Activated naive CD8-positive, alpha-beta T cell treated with anti-CD3 and anti-CD28 coated beads, Interleukin-2, amount 50 U/mL, for 24 hours (primary cell): ENCODE data around the gene HNRNPH1.
"Not testable (repeated sequence)": the region's sequence is repeated elsewhere in the genome, so short reads cannot be mapped to it uniquely, and the experiment has no call there.

ENCODE experiments used
- ATAC-seq: fragments of 150-1000 bp; cut with Tn5 transposase; one replicate; pipeline ENCODE4 v1.10.0; 2021
- DNase-seq: peaks from one replicate; pipeline ENCODE4 v3.0.0; 2021
- H3K27ac Mint-ChIP-seq: one replicate; pipeline ENCODE4 v1.8.0; 2021; ENCODE audit warnings: mild to moderate bottlenecking, mixed read lengths
- H3K27me3 Mint-ChIP-seq: one replicate; pipeline ENCODE4 v1.8.0; 2021; ENCODE audit warnings: mixed read lengths
- H3K36me3 Mint-ChIP-seq: one replicate; pipeline ENCODE4 v1.8.0; 2021; ENCODE audit warnings: low read depth, mixed read lengths
- H3K4me1 Mint-ChIP-seq: one replicate; pipeline ENCODE4 v1.8.0; 2021; ENCODE audit warnings: mixed read lengths
- H3K4me3 Mint-ChIP-seq: one replicate; pipeline ENCODE4 v1.8.0; 2021; ENCODE audit warnings: mild to moderate bottlenecking, moderate library complexity, mixed read lengths
- H3K9me3 Mint-ChIP-seq: one replicate; pipeline ENCODE4 v1.8.0; 2021; ENCODE audit warnings: mixed read lengths

HNRNPH1 gene

GRCh38 chr5:179639296-179639695 lies 15.8 kb upstream of the HNRNPH1 start:
- not testable (repeated sequence) for DNase-seq, H3K27ac Mint-ChIP-seq, H3K9me3 Mint-ChIP-seq, H3K36me3 Mint-ChIP-seq, H3K4me1 Mint-ChIP-seq, ATAC-seq, H3K4me3 Mint-ChIP-seq, H3K27me3 Mint-ChIP-seq

- not testable (repeated sequence) for H3K4me3 Mint-ChIP-seq, H3K36me3 Mint-ChIP-seq
These were observed 11.1 kb upstream of the HNRNPH1 start for GRCh38 chr5:179634370-179635172.

GRCh38 chr5:179633501-179634369 lies 10.3 kb upstream of the HNRNPH1 start:
- not testable (repeated sequence) for ATAC-seq, DNase-seq, H3K36me3 Mint-ChIP-seq

More at GRCh38 chr5:179634370-179635172, 11.1 kb upstream of the HNRNPH1 start:
- peak; percentile 20 for DNase-seq
- not testable (repeated sequence) for H3K27me3 Mint-ChIP-seq, H3K4me1 Mint-ChIP-seq, H3K9me3 Mint-ChIP-seq, H3K27ac Mint-ChIP-seq
- ATAC-seq: peak; percentile 97

GRCh38 chr5:179624841-179625271 lies 1.4 kb upstream of the HNRNPH1 start:
- H3K36me3 Mint-ChIP-seq: peaks cover 38% of the 10 kb centered on the region
- H3K27me3 Mint-ChIP-seq: peaks cover 6% of the 10 kb centered on the region
- peak overlapping the region; percentile 99 for H3K27ac Mint-ChIP-seq
- peaks cover 40% of the 10 kb centered on the region for H3K4me1 Mint-ChIP-seq
- DNase-seq: no peak
- ATAC-seq: no peak
- H3K9me3 Mint-ChIP-seq: no peaks in the 10 kb centered on the region
- peak overlapping the region; percentile 98 for H3K4me3 Mint-ChIP-seq

More at GRCh38 chr5:179633501-179634369, 10.3 kb upstream of the HNRNPH1 start:
- not testable (repeated sequence) for H3K27me3 Mint-ChIP-seq, H3K9me3 Mint-ChIP-seq, H3K4me1 Mint-ChIP-seq, H3K27ac Mint-ChIP-seq
- peak overlapping the region; percentile 59 for H3K4me3 Mint-ChIP-seq

- DNase-seq (peak; percentile 72), ATAC-seq (peak; percentile 62)
- Mint-ChIP-seq H3K27me3 (peaks cover 6% of the 10 kb centered on the region), H3K4me3 (peak overlapping the region; percentile 98), H3K36me3 (peaks cover 43% of the 10 kb centered on the region), H3K27ac (peak overlapping the region; percentile 99), H3K4me1 (peaks cover 45% of the 10 kb centered on the region), H3K9me3 (no peaks in the 10 kb centered on the region)
These were observed 653 bp upstream of the HNRNPH1 start for GRCh38 chr5:179623906-179624741.

GRCh38 chr5:179621551-179622214 lies 1.8 kb downstream of the HNRNPH1 start:
- ATAC-seq (no peak), DNase-seq (no peak)
- Mint-ChIP-seq H3K36me3 (peaks cover 66% of the 10 kb centered on the region), H3K27ac (peak overlapping the region; percentile 99), H3K4me3 (peak overlapping the region; percentile 98), H3K9me3 (no peaks in the 10 kb centered on the region), H3K4me1 (peaks cover 64% of the 10 kb centered on the region), H3K27me3 (peaks cover 6% of the 10 kb centered on the region)

GRCh38 chr5:179620703-179621350 lies 2.6 kb downstream of the HNRNPH1 start:
- Mint-ChIP-seq H3K4me3 (peak overlapping the region; percentile 98), H3K36me3 (peaks cover 74% of the 10 kb centered on the region), H3K4me1 (peaks cover 70% of the 10 kb centered on the region), H3K9me3 (no peaks in the 10 kb centered on the region), H3K27me3 (peaks cover 6% of the 10 kb centered on the region), H3K27ac (peak overlapping the region; percentile 99)
- DNase-seq: no peak
- no peak for ATAC-seq

GRCh38 chr5:179620293-179620692 lies 3.2 kb downstream of the HNRNPH1 start:
- DNase-seq (no peak), ATAC-seq (no peak)
- Mint-ChIP-seq H3K9me3 (no peaks in the 10 kb centered on the region), H3K36me3 (peaks cover 79% of the 10 kb centered on the region), H3K27ac (peak overlapping the region; percentile 99), H3K27me3 (peaks cover 6% of the 10 kb centered on the region), H3K4me1 (peaks cover 73% of the 10 kb centered on the region), H3K4me3 (peak overlapping the region; percentile 98)

- ATAC-seq: no peak
- no peak for DNase-seq
- no peaks in the 10 kb centered on the region for H3K9me3 Mint-ChIP-seq
- peaks cover 83% of the 10 kb centered on the region for H3K36me3 Mint-ChIP-seq
- peaks cover 6% of the 10 kb centered on the region for H3K27me3 Mint-ChIP-seq
- H3K4me3 Mint-ChIP-seq: peak overlapping the region; percentile 98
- H3K27ac Mint-ChIP-seq: peak overlapping the region; percentile 99
- H3K4me1 Mint-ChIP-seq: peaks cover 72% of the 10 kb centered on the region
These were observed 3.7 kb downstream of the HNRNPH1 start for GRCh38 chr5:179619776-179620175.

GRCh38 chr5:179618923-179619554 lies 4.4 kb downstream of the HNRNPH1 start:
- peak overlapping the region; percentile 98 for H3K4me3 Mint-ChIP-seq
- no peak for DNase-seq
- peak overlapping the region; percentile 90 for H3K27ac Mint-ChIP-seq
- H3K9me3 Mint-ChIP-seq: no peaks in the 10 kb centered on the region
- no peak for ATAC-seq
- H3K4me1 Mint-ChIP-seq: peaks cover 68% of the 10 kb centered on the region
- peaks cover 6% of the 10 kb centered on the region for H3K27me3 Mint-ChIP-seq
- H3K36me3 Mint-ChIP-seq: peaks cover 90% of the 10 kb centered on the region

GRCh38 chr5:179617930-179618329 lies 5.5 kb downstream of the HNRNPH1 start:
- peaks cover 93% of the 10 kb centered on the region for H3K36me3 Mint-ChIP-seq

GRCh38 chr5:179616002-179616594 lies 7.4 kb downstream of the HNRNPH1 start:
- peak overlapping the region; percentile 30 for H3K4me3 Mint-ChIP-seq
- DNase-seq (no peak), ATAC-seq (no peak)
- H3K4me1 Mint-ChIP-seq: peaks cover 52% of the 10 kb centered on the region
- H3K36me3 Mint-ChIP-seq: peaks cover 89% of the 10 kb centered on the region
- H3K9me3 Mint-ChIP-seq: no peaks in the 10 kb centered on the region
- H3K27ac Mint-ChIP-seq: peak overlapping the region; percentile 73
- H3K27me3 Mint-ChIP-seq: no peaks in the 10 kb centered on the region

More at GRCh38 chr5:179617930-179618329, 5.5 kb downstream of the HNRNPH1 start:
- H3K27ac Mint-ChIP-seq: peak overlapping the region; percentile 72
- H3K4me3 Mint-ChIP-seq: peak overlapping the region; percentile 98
- ATAC-seq: no peak
- peaks cover 63% of the 10 kb centered on the region for H3K4me1 Mint-ChIP-seq
- H3K9me3 Mint-ChIP-seq: no peaks in the 10 kb centered on the region
- H3K27me3 Mint-ChIP-seq: no peaks in the 10 kb centered on the region
- no peak for DNase-seq
